ENCODE results near the gene CSF2RB. TPM values are rescaled to one million over a fixed set of nuclear protein-coding genes. Genes with fewer than 3 reads are reported as not detected.

The CSF2RB gene
- total RNA-seq (2022; extraction: Qiagen RNA extraction; ENCODE audit: low read depth) = not detected in 5 replicates

GRCh38 chr22:36913427-36914389, at the start of gene CSF2RB:
Gene CSF2RB (plus strand): TSS chr22:36913628. CDS start chr22:36922208, 8,580 bp downstream.

Other genes with a start within 250 kb of the CSF2RB start
- gene CACNG2, start 209.9 kb upstream of the CSF2RB start, total RNA-seq (2022; extraction: Qiagen RNA extraction; ENCODE audit: low read depth) = not detected in 5 replicates
- gene IFT27, start 137.5 kb upstream of the CSF2RB start, total RNA-seq (2022; extraction: Qiagen RNA extraction; ENCODE audit: low read depth) = 12.4 to 25.7 TPM (median 23.3 TPM) in 5 replicates
- not detected in 5 replicates for gene PVALB, start 96.6 kb upstream of the CSF2RB start, total RNA-seq (2022; extraction: Qiagen RNA extraction; ENCODE audit: low read depth)
- 0.09 to 0.33 TPM in 2 of 5 replicates, not detected in the others for gene NCF4, start 52.6 kb upstream of the CSF2RB start, total RNA-seq (2022; extraction: Qiagen RNA extraction; ENCODE audit: low read depth)
- gene TST, start 105.8 kb downstream of the CSF2RB start, total RNA-seq (2022; extraction: Qiagen RNA extraction; ENCODE audit: low read depth) = 46.4 to 59.7 TPM (median 53.0 TPM) in 5 replicates
- gene MPST, start 106.1 kb downstream of the CSF2RB start, total RNA-seq (2022; extraction: Qiagen RNA extraction; ENCODE audit: low read depth) = 48.1 to 73.4 TPM (median 70.5 TPM) in 5 replicates
- gene KCTD17, start 138.1 kb downstream of the CSF2RB start, total RNA-seq (2022; extraction: Qiagen RNA extraction; ENCODE audit: low read depth) = 19.3 to 28.7 TPM (median 27.2 TPM) in 5 replicates
- gene TMPRSS6, start 196.1 kb downstream of the CSF2RB start, total RNA-seq (2022; extraction: Qiagen RNA extraction; ENCODE audit: low read depth) = 0.03 TPM in 2 of 5 replicates, not detected in the others
- gene IL2RB, start 236.3 kb downstream of the CSF2RB start, total RNA-seq (2022; extraction: Qiagen RNA extraction; ENCODE audit: low read depth) = 0.03 to 0.22 TPM (median 0.14 TPM) in 5 replicates